HepG2 (cell line): Measurements from ENCODE around the gene MBTPS2. TPM values are rescaled to one million over a fixed set of nuclear protein-coding genes. Genes with fewer than 3 reads are reported as not detected.

Experiments used
- ARNT2 ChIP-seq: sonication (generic); formaldehyde crosslinking; IDR thresholded peaks from 2 replicates; pipeline ENCODE4 v1.8.0; 2022; ENCODE audit warnings: mild to moderate bottlenecking, low read depth, missing genetic modification reagents, moderate library complexity
- ATF7-NPFF ChIP-seq: sonication (generic); formaldehyde crosslinking; IDR thresholded peaks from 2 replicates; pipeline ENCODE4 v1.8.1; 2023; ENCODE audit warnings: mild to moderate bottlenecking, low read depth, missing genetic modification reagents, moderate library complexity
- MLLT10 ChIP-seq: sonication (generic); formaldehyde crosslinking; IDR thresholded peaks from 2 replicates; pipeline ENCODE4 v1.4.0; 2020; ENCODE audit warnings: missing genetic modification reagents
- NFIB ChIP-seq: sonication (generic); formaldehyde crosslinking; IDR thresholded peaks from 2 replicates; pipeline ENCODE4 v1.9.0; 2021; ENCODE audit warnings: missing genetic modification reagents, mild to moderate bottlenecking, borderline replicate concordance
- NR1H2 ChIP-seq: sonication (generic); formaldehyde crosslinking; IDR thresholded peaks from 2 replicates; pipeline ENCODE4 v1.8.1; 2022; ENCODE audit warnings: low read depth, missing genetic modification reagents, borderline replicate concordance
- PREB ChIP-seq: sonication (generic); formaldehyde crosslinking; IDR thresholded peaks from 2 replicates; pipeline ENCODE4 v1.4.0; 2020; ENCODE audit warnings: missing genetic modification reagents
- RFX5 ChIP-seq: IDR thresholded peaks from 2 replicates; pipeline ENCODE4 v1.6.1; 2011; ENCODE audit warnings: low read depth, low read length, improper control_type of control experiment
- YEATS4 ChIP-seq: sonication (generic); formaldehyde crosslinking; IDR thresholded peaks from 2 replicates; pipeline ENCODE4 v1.4.0; 2020; ENCODE audit warnings: missing genetic modification reagents, borderline replicate concordance
- ZMYM4 ChIP-seq: sonication (generic); formaldehyde crosslinking; IDR thresholded peaks from 2 replicates; pipeline ENCODE4 v1.8.1; 2023; ENCODE audit warnings: mild to moderate bottlenecking, missing genetic modification reagents
- ZNF180 ChIP-seq: sonication (generic); formaldehyde crosslinking; IDR thresholded peaks from 2 replicates; pipeline ENCODE4 v1.4.0; 2020; ENCODE audit warnings: low read depth, missing genetic modification reagents, borderline replicate concordance
- ZNF333 ChIP-seq: sonication (generic); formaldehyde crosslinking; IDR thresholded peaks from 2 replicates; pipeline ENCODE4 v1.4.0; 2020; ENCODE audit warnings: mild to moderate bottlenecking, missing genetic modification reagents, borderline replicate concordance
- ZNF512B ChIP-seq: sonication (generic); formaldehyde crosslinking; IDR thresholded peaks from 2 replicates; pipeline ENCODE4 v1.5.1; 2020; ENCODE audit warnings: missing genetic modification reagents, mild to moderate bottlenecking, borderline replicate concordance
- ZNF644 ChIP-seq: IDR thresholded peaks from 2 replicates; pipeline ENCODE4 v1.6.1; 2016; ENCODE audit warnings: low read depth
- ZNF652 ChIP-seq: IDR thresholded peaks from 2 replicates; pipeline ENCODE4 v1.6.1; 2016; ENCODE audit warnings: low read depth, borderline replicate concordance
- ZNF773 ChIP-seq: sonication (generic); formaldehyde crosslinking; IDR thresholded peaks from 2 replicates; pipeline ENCODE4 v1.4.0; 2020; ENCODE audit warnings: missing genetic modification reagents, borderline replicate concordance
- polyA plus RNA-seq, 8 experiments: library from polyadenylated mRNA; depleted of rRNA in 3 of 8; stranded (reverse) in 7 of 8; unstranded in 1 of 8; fragments of >200 nt; fragmentation: Illumina TruSeq in 4 of 8; extraction: Trizol in 4 of 8; gene quantifications; 2 replicates each; pipeline versions ENCODE4 v1.2.1 to v1.2.3, GENCODE V29; 2011 to 2016; ENCODE audit warnings: low read depth in 4 of 8, missing spikeins in 1 of 8, mixed read lengths in 1 of 8; ENCODE audit not compliant: insufficient read depth in 1 of 8
- total RNA-seq, 5 experiments: library from RNA; depleted of rRNA; stranded (reverse); fragments of >200 nt; fragmentation: Illumina TruSeq; extraction: Trizol; gene quantifications; 2 replicates each; pipeline ENCODE4 v1.2.3, GENCODE V29; 2016; ENCODE audit warnings: low read depth in 1 of 5
- TF ChIP-seq, protein P1 (sequence below): sonication (generic); formaldehyde crosslinking; IDR thresholded peaks from 2 replicates; pipeline ENCODE4 v1.9.0; 2021; ENCODE audit warnings: mild to moderate bottlenecking, missing genetic modification reagents

The MBTPS2 gene
- total and polyA plus RNA-seq, 2 of the 13 experiments (the other 11 are each of a cell fraction or from before 2014, with no cell fraction given) = 5.7 to 14.4 TPM

- TF ChIP-seq, protein P1, sequence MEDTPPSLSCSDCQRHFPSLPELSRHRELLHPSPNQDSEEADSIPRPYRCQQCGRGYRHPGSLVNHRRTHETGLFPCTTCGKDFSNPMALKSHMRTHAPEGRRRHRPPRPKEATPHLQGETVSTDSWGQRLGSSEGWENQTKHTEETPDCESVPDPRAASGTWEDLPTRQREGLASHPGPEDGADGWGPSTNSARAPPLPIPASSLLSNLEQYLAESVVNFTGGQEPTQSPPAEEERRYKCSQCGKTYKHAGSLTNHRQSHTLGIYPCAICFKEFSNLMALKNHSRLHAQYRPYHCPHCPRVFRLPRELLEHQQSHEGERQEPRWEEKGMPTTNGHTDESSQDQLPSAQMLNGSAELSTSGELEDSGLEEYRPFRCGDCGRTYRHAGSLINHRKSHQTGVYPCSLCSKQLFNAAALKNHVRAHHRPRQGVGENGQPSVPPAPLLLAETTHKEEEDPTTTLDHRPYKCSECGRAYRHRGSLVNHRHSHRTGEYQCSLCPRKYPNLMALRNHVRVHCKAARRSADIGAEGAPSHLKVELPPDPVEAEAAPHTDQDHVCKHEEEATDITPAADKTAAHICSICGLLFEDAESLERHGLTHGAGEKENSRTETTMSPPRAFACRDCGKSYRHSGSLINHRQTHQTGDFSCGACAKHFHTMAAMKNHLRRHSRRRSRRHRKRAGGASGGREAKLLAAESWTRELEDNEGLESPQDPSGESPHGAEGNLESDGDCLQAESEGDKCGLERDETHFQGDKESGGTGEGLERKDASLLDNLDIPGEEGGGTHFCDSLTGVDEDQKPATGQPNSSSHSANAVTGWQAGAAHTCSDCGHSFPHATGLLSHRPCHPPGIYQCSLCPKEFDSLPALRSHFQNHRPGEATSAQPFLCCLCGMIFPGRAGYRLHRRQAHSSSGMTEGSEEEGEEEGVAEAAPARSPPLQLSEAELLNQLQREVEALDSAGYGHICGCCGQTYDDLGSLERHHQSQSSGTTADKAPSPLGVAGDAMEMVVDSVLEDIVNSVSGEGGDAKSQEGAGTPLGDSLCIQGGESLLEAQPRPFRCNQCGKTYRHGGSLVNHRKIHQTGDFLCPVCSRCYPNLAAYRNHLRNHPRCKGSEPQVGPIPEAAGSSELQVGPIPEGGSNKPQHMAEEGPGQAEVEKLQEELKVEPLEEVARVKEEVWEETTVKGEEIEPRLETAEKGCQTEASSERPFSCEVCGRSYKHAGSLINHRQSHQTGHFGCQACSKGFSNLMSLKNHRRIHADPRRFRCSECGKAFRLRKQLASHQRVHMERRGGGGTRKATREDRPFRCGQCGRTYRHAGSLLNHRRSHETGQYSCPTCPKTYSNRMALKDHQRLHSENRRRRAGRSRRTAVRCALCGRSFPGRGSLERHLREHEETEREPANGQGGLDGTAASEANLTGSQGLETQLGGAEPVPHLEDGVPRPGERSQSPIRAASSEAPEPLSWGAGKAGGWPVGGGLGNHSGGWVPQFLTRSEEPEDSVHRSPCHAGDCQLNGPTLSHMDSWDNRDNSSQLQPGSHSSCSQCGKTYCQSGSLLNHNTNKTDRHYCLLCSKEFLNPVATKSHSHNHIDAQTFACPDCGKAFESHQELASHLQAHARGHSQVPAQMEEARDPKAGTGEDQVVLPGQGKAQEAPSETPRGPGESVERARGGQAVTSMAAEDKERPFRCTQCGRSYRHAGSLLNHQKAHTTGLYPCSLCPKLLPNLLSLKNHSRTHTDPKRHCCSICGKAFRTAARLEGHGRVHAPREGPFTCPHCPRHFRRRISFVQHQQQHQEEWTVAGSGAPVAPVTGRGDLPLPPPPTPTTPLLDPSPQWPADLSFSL (CRISPR knock-in tag) = no peak
- no peak for TF ChIP-seq ZNF644 (CRISPR knock-in tag)
- TF ChIP-seq ARNT2 = peak; percentile 66; the same call in 1 of the 2 replicates
- TF ChIP-seq YEATS4 (CRISPR knock-in tag) = peak; percentile 66
- TF ChIP-seq ATF7-NPFF (CRISPR knock-in tag) = 0 out of 2 replicates have a peak, but pooled peaks have one; percentile 74
- TF ChIP-seq ZNF333 (CRISPR knock-in tag) = peak; percentile 71; the same call in 1 of the 2 replicates
- no peak for TF ChIP-seq ZNF773 (CRISPR knock-in tag)
- TF ChIP-seq NFIB (CRISPR knock-in tag) = no peak
- no peak for TF ChIP-seq PREB
- TF ChIP-seq ZMYM4 = peak; percentile 89
- TF ChIP-seq ZNF652 (CRISPR knock-in tag) = no peak
- no peak for TF ChIP-seq ZNF180 (CRISPR knock-in tag)
- TF ChIP-seq NR1H2 (CRISPR knock-in tag) = no peak
- TF ChIP-seq ZNF512B (CRISPR knock-in tag) = no peak
- no peak for TF ChIP-seq RFX5
- TF ChIP-seq MLLT10 (CRISPR knock-in tag) = no peak
Measured at GRCh38 chrX:21839334-21840192, at the start of gene MBTPS2 (continued).
